Measurements from ENCODE around the gene MCM5. TPM values are rescaled to one million over a fixed set of nuclear protein-coding genes. Genes with fewer than 3 reads are reported as not detected.

MCM5 gene
- total RNA-seq, 1 experiment from 2014 or later = 64.2 TPM

- in situ Hi-C loops (cut with HindIII; ENCODE audit: low pct_unique_long_range_greater_than_20kb, low sequenced_read_pairs) = no loop called here
- no peak for DNase-seq (ENCODE audit: low read depth, low spot score)
Observed at GRCh38 chr22:35375526-35375925, 24.4 kb upstream of the MCM5 start.

- peak; percentile 97 for DNase-seq (ENCODE audit: low read depth, low spot score)
- in situ Hi-C loops (cut with HindIII; ENCODE audit: low pct_unique_long_range_greater_than_20kb, low sequenced_read_pairs) = no loop called here
Observed at GRCh38 chr22:35376728-35377472, 23.0 kb upstream of the MCM5 start.

- no peak for DNase-seq (ENCODE audit: low read depth, low spot score)
- in situ Hi-C loops (cut with HindIII; ENCODE audit: low pct_unique_long_range_greater_than_20kb, low sequenced_read_pairs) = no loop called here
Observed at GRCh38 chr22:35377735-35378134, 22.2 kb upstream of the MCM5 start.

GRCh38 chr22:35378621-35379020 is 21.3 kb upstream of the MCM5 start:
- in situ Hi-C loops (cut with HindIII; ENCODE audit: low pct_unique_long_range_greater_than_20kb, low sequenced_read_pairs) = no loop called here
- DNase-seq (ENCODE audit: low read depth, low spot score) = no peak

- DNase-seq (ENCODE audit: low read depth, low spot score) = no peak
- in situ Hi-C loops (cut with HindIII; ENCODE audit: low pct_unique_long_range_greater_than_20kb, low sequenced_read_pairs) = no loop called here
Observed at GRCh38 chr22:35379146-35379993, 20.6 kb upstream of the MCM5 start.

- in situ Hi-C loops (cut with HindIII; ENCODE audit: low pct_unique_long_range_greater_than_20kb, low sequenced_read_pairs) = no loop called here
Observed at GRCh38 chr22:35380013-35380412, 19.9 kb upstream of the MCM5 start.

GRCh38 chr22:35380537-35381423 is 19.2 kb upstream of the MCM5 start, which contains the start of gene HMOX1:
Gene HMOX1, plus strand, starts transcription at chr22:35381096. Its CDS starts 78 bp downstream, at chr22:35381174.
- in situ Hi-C loops (cut with HindIII; ENCODE audit: low pct_unique_long_range_greater_than_20kb, low sequenced_read_pairs) = no loop called here
- DNase-seq (ENCODE audit: low read depth, low spot score) = peak; percentile 89

More at GRCh38 chr22:35380013-35380412, 19.9 kb upstream of the MCM5 start:
- DNase-seq (ENCODE audit: low read depth, low spot score) = no peak

- in situ Hi-C loops (cut with HindIII; ENCODE audit: low pct_unique_long_range_greater_than_20kb, low sequenced_read_pairs) = no loop called here
- no peak for DNase-seq (ENCODE audit: low read depth, low spot score)
Observed at GRCh38 chr22:35381424-35382009, 18.4 kb upstream of the MCM5 start.

- in situ Hi-C loops (cut with HindIII; ENCODE audit: low pct_unique_long_range_greater_than_20kb, low sequenced_read_pairs) = no loop called here
- DNase-seq (ENCODE audit: low read depth, low spot score) = no peak
Observed at GRCh38 chr22:35383679-35384071, 16.3 kb upstream of the MCM5 start.

GRCh38 chr22:35384527-35384926 is 15.4 kb upstream of the MCM5 start:
- DNase-seq (ENCODE audit: low read depth, low spot score) = no peak
- in situ Hi-C loops (cut with HindIII; ENCODE audit: low pct_unique_long_range_greater_than_20kb, low sequenced_read_pairs) = no loop called here

- in situ Hi-C loops (cut with HindIII; ENCODE audit: low pct_unique_long_range_greater_than_20kb, low sequenced_read_pairs) = no loop called here
- no peak for DNase-seq (ENCODE audit: low read depth, low spot score)
Observed at GRCh38 chr22:35384975-35385588, 14.9 kb upstream of the MCM5 start.

- in situ Hi-C loops (cut with HindIII; ENCODE audit: low pct_unique_long_range_greater_than_20kb, low sequenced_read_pairs) = no loop called here
- no peak for DNase-seq (ENCODE audit: low read depth, low spot score)
Observed at GRCh38 chr22:35386670-35387288, 13.2 kb upstream of the MCM5 start.

GRCh38 chr22:35390933-35391332 is 9.0 kb upstream of the MCM5 start:
- no peak for DNase-seq (ENCODE audit: low read depth, low spot score)
- in situ Hi-C loops (cut with HindIII; ENCODE audit: low pct_unique_long_range_greater_than_20kb, low sequenced_read_pairs) = no loop called here

GRCh38 chr22:35392357-35392756 is 7.6 kb upstream of the MCM5 start:
- in situ Hi-C loops (cut with HindIII; ENCODE audit: low pct_unique_long_range_greater_than_20kb, low sequenced_read_pairs) = no loop called here

GRCh38 chr22:35393116-35394010 is 6.6 kb upstream of the MCM5 start:
- DNase-seq (ENCODE audit: low read depth, low spot score) = no peak
- in situ Hi-C loops (cut with HindIII; ENCODE audit: low pct_unique_long_range_greater_than_20kb, low sequenced_read_pairs) = no loop called here

More at GRCh38 chr22:35392357-35392756, 7.6 kb upstream of the MCM5 start:
- DNase-seq (ENCODE audit: low read depth, low spot score) = no peak

- in situ Hi-C loops (cut with HindIII; ENCODE audit: low pct_unique_long_range_greater_than_20kb, low sequenced_read_pairs) = no loop called here
Observed at GRCh38 chr22:35394011-35394312, 6.0 kb upstream of the MCM5 start.

More at GRCh38 chr22:35394011-35394312, 6.0 kb upstream of the MCM5 start:
- no peak for DNase-seq (ENCODE audit: low read depth, low spot score)
